A673 (cell line): ENCODE results near the gene RNASE7.

Experiments
- EZH2 ChIP-seq: fragments of 200-600 bp; sonication (generic); IDR thresholded peaks from 2 replicates; pipeline ENCODE4 v1.6.1; 2017; ENCODE audit warnings: borderline replicate concordance, low read depth, mild to moderate bottlenecking, mixed read lengths, antibody characterized with exemption, low read length; ENCODE audit not compliant: poor library complexity, severe bottlenecking
- TF ChIP-seq, protein P1 (sequence below): fragments of 300-800, 200-600 bp; sonication (generic); conservative IDR thresholded peaks from 2 replicates; pipeline ENCODE4 v1.5.1; 2017; ENCODE audit warnings: low read depth, mild to moderate bottlenecking, antibody characterized with exemption, low read length, moderate library complexity, mixed read lengths

DNA sequence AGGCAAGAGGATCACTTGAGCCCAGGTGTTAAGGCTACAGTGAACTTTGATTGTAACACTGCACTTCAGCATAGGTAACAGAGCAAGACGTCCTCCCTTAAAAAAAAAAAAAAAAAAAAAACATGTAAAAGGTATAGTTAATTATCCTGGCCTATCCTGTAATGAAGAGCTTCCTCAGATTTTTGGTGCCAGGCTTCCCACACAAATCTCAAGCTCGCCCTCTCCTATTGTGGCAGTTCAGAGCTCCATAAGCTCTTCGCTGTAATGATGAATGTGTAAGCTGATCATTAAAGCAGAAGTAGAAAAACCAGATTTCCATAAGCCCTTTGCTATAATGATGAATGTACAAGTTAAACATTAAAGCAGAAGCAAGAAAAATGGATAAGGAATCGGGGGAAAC lies 45.0 kb upstream of the RNASE7 start:
- TF ChIP-seq, protein P1, sequence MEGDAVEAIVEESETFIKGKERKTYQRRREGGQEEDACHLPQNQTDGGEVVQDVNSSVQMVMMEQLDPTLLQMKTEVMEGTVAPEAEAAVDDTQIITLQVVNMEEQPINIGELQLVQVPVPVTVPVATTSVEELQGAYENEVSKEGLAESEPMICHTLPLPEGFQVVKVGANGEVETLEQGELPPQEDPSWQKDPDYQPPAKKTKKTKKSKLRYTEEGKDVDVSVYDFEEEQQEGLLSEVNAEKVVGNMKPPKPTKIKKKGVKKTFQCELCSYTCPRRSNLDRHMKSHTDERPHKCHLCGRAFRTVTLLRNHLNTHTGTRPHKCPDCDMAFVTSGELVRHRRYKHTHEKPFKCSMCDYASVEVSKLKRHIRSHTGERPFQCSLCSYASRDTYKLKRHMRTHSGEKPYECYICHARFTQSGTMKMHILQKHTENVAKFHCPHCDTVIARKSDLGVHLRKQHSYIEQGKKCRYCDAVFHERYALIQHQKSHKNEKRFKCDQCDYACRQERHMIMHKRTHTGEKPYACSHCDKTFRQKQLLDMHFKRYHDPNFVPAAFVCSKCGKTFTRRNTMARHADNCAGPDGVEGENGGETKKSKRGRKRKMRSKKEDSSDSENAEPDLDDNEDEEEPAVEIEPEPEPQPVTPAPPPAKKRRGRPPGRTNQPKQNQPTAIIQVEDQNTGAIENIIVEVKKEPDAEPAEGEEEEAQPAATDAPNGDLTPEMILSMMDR, result no peak
- TF ChIP-seq EZH2, result no peak
